Measurements from ENCODE around the gene TFF1.

Gene TFF1

DNA sequence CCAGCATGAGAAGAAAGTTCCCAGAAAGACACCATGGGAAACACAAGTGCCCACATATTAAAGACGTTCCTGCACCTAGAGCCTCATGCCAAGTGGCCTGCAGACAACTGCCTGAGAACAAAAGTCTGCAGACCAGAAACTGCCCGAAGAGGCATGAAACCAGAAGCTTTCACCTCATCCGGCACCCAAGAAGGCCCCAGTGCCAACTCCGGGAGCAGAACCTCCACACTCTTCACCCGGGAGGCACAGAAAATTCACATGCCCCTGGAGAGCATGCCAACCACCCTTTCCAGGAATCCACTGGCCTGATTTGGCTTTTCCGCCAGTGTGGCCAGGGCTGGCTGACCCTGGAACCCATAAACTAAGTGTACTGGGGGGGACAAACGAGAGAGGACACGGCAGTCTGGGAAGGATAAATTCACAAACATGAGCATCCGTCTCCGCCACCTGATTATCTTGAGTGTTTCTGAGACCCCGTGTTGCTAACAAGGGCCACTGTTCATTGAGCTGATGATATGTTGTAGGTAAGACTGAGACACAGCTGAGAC lies 22.3 kb downstream of the TFF1 start:
- H3F3A ChIP-seq (ENCODE audit: insufficient read depth, low read length) = no peaks in the 10 kb centered on the region
- no peaks in the 10 kb centered on the region for H3K9me3 ChIP-seq (replicated peaks; ENCODE audit: insufficient read depth, low read length)
- no peak for TF ChIP-seq EZH2 (optimal IDR thresholded peaks at IDR 0.05; ENCODE audit: low read depth, low read length)
- TF ChIP-seq CTCF (IDR thresholded peaks at IDR 0.05; ENCODE audit: low read length) = no peak
- no peak for TF ChIP-seq EZH2phosphoT487 (IDR thresholded peaks at IDR 0.05; ENCODE audit: low read length)
- H3K27ac ChIP-seq (ENCODE audit: low read length) = no peak overlapping the region
- no peaks in the 10 kb centered on the region for H3K4me1 ChIP-seq (ENCODE audit: low read length)
- DNase-seq = no peak
- no peaks in the 10 kb centered on the region for H4K20me1 ChIP-seq (ENCODE audit: insufficient read depth, low read length)
- no peak overlapping the region for H2AFZ ChIP-seq (ENCODE audit: low read length)
- peaks cover 83% of the 10 kb centered on the region for H3K27me3 ChIP-seq (replicated peaks; ENCODE audit: insufficient read depth, low read length)
- no peaks in the 10 kb centered on the region for H3K9me2 ChIP-seq (replicated peaks; ENCODE audit: insufficient read depth, low read length)
- H3K4me3 ChIP-seq (ENCODE audit: low read length) = no peak overlapping the region
- no peaks in the 10 kb centered on the region for H3K79me2 ChIP-seq (ENCODE audit: low read length)
- no peak overlapping the region for H3K4me2 ChIP-seq (ENCODE audit: low read depth, low read length)
- no peaks in the 10 kb centered on the region for H3K36me3 ChIP-seq (replicated peaks; ENCODE audit: insufficient read depth, low read length)
- H3K9ac ChIP-seq (ENCODE audit: low read length) = no peak overlapping the region

- H3K9ac ChIP-seq (ENCODE audit: low read length) = no peak overlapping the region
- H3K9me2 ChIP-seq (replicated peaks; ENCODE audit: insufficient read depth, low read length) = no peaks in the 10 kb centered on the region
- H3K9me3 ChIP-seq (replicated peaks; ENCODE audit: insufficient read depth, low read length) = no peaks in the 10 kb centered on the region
- H3F3A ChIP-seq (ENCODE audit: insufficient read depth, low read length) = no peaks in the 10 kb centered on the region
- DNase-seq = no peak
- no peak overlapping the region for H3K4me3 ChIP-seq (ENCODE audit: low read length)
- H3K4me2 ChIP-seq (ENCODE audit: low read depth, low read length) = no peak overlapping the region
- H3K27me3 ChIP-seq (replicated peaks; ENCODE audit: insufficient read depth, low read length) = peaks cover 83% of the 10 kb centered on the region
- no peak overlapping the region for H2AFZ ChIP-seq (ENCODE audit: low read length)
- no peak overlapping the region for H3K27ac ChIP-seq (ENCODE audit: low read length)
- no peaks in the 10 kb centered on the region for H4K20me1 ChIP-seq (ENCODE audit: insufficient read depth, low read length)
- H3K79me2 ChIP-seq (ENCODE audit: low read length) = no peaks in the 10 kb centered on the region
- TF ChIP-seq EZH2phosphoT487 (IDR thresholded peaks at IDR 0.05; ENCODE audit: low read length) (no peak), EZH2 (optimal IDR thresholded peaks at IDR 0.05; ENCODE audit: low read depth, low read length) (no peak), CTCF (IDR thresholded peaks at IDR 0.05; ENCODE audit: low read length) (no peak)
- H3K36me3 ChIP-seq (replicated peaks; ENCODE audit: insufficient read depth, low read length) = no peaks in the 10 kb centered on the region
- H3K4me1 ChIP-seq (ENCODE audit: low read length) = no peaks in the 10 kb centered on the region
These were observed 22.8 kb downstream of the TFF1 start for GRCh38 chr21:42343556-42343955.

DNA sequence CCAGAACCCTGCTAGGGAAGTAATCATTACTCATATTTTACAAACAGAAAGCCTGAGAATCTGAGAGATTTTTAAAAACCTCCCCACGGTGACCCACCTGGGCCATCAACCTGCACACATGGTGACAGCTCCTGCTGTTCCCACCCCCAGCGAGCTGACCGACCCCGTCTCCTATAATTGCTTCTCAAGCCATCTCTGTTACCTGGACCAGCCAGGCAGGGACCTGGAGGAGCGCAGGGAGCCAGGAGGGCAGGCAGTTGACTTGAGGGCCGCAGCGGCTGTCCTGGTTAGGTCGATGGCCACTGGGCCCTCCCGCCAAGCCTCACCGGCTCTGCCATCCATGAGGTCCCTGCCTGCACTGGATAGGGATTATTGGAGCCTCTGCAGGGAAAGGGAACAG lies 23.2 kb downstream of the TFF1 start:
- H3F3A ChIP-seq (ENCODE audit: insufficient read depth, low read length) = no peaks in the 10 kb centered on the region
- no peak overlapping the region for H3K4me3 ChIP-seq (ENCODE audit: low read length)
- no peaks in the 10 kb centered on the region for H4K20me1 ChIP-seq (ENCODE audit: insufficient read depth, low read length)
- peaks cover 83% of the 10 kb centered on the region for H3K27me3 ChIP-seq (replicated peaks; ENCODE audit: insufficient read depth, low read length)
- no peaks in the 10 kb centered on the region for H3K9me2 ChIP-seq (replicated peaks; ENCODE audit: insufficient read depth, low read length)
- no peak overlapping the region for H3K9ac ChIP-seq (ENCODE audit: low read length)
- TF ChIP-seq EZH2 (optimal IDR thresholded peaks at IDR 0.05; ENCODE audit: low read depth, low read length) (no peak), EZH2phosphoT487 (IDR thresholded peaks at IDR 0.05; ENCODE audit: low read length) (no peak), CTCF (IDR thresholded peaks at IDR 0.05; ENCODE audit: low read length) (no peak)
- no peak overlapping the region for H3K27ac ChIP-seq (ENCODE audit: low read length)
- no peaks in the 10 kb centered on the region for H3K79me2 ChIP-seq (ENCODE audit: low read length)
- H3K9me3 ChIP-seq (replicated peaks; ENCODE audit: insufficient read depth, low read length) = no peaks in the 10 kb centered on the region
- no peaks in the 10 kb centered on the region for H3K36me3 ChIP-seq (replicated peaks; ENCODE audit: insufficient read depth, low read length)
- H3K4me1 ChIP-seq (ENCODE audit: low read length) = no peaks in the 10 kb centered on the region
- no peak for DNase-seq
- H3K4me2 ChIP-seq (ENCODE audit: low read depth, low read length) = no peak overlapping the region
- no peak overlapping the region for H2AFZ ChIP-seq (ENCODE audit: low read length)
